ENCODE measurements around the gene ITIH1. TPM values are rescaled to one million over a fixed set of nuclear protein-coding genes. Genes with fewer than 3 reads are reported as not detected.

ITIH1 gene
- polyA plus RNA-seq, 2 of the 4 experiments (the other 2 are of a cell fraction): not detected

GRCh38 chr3:52792961-52793695 lies 15.7 kb downstream of the ITIH1 start (continued):
- TF ChIP-seq USF2 (IDR thresholded peaks at IDR 0.05) (no peak), RFX5 (IDR thresholded peaks at IDR 0.05) (no peak), E2F6 (IDR thresholded peaks at IDR 0.05; ENCODE audit: borderline replicate concordance, low read depth) (no peak), ZSCAN20 (CRISPR knock-in tag; IDR thresholded peaks at IDR 0.05) (no peak)

GRCh38 chr3:52793702-52794611 lies 16.6 kb downstream of the ITIH1 start:
- CTCF ChIA-PET: interaction anchor here (0.6 to 3.6 kb wide), 3 partner anchors 22 to 192 kb away, joined by 3 to 11 read pairs (median 3); no protein-coding TSS in a partner anchor
- ATAC-seq: no peak
- no peak for FAIRE-seq
- POLR2A ChIA-PET: no interaction called here
- no peak overlapping the region for H3K27ac ChIP-seq
- H3K4me2 ChIP-seq: no peak overlapping the region
- DNase-seq (ENCODE audit: low read depth in 1 of 2, low spot score in 1 of 2): no peak
- 58% methylated on average over 5 of the region's 9 CpGs for WGBS (ENCODE audit: missing lambda C conversion rate)
- no peaks in the 10 kb centered on the region for H3K9me3 ChIP-seq
- no peaks in the 10 kb centered on the region for H3K4me1 ChIP-seq
- no peak overlapping the region for H3K4me3 ChIP-seq
- TF ChIP-seq RNF2 (IDR thresholded peaks at IDR 0.05; ENCODE audit: borderline replicate concordance, low read depth) (no peak), MYC (IDR thresholded peaks at IDR 0.05; ENCODE audit: borderline replicate concordance, low read length) (no peak)

GRCh38 chr3:52794612-52795099 lies 17.3 kb downstream of the ITIH1 start, which contains the start of gene ITIH3:
Gene ITIH3, plus strand, starts transcription at chr3:52794796. Its CDS starts 8 bp downstream, at chr3:52794804.
- no peak for ATAC-seq
- TF ChIP-seq, protein P1, sequence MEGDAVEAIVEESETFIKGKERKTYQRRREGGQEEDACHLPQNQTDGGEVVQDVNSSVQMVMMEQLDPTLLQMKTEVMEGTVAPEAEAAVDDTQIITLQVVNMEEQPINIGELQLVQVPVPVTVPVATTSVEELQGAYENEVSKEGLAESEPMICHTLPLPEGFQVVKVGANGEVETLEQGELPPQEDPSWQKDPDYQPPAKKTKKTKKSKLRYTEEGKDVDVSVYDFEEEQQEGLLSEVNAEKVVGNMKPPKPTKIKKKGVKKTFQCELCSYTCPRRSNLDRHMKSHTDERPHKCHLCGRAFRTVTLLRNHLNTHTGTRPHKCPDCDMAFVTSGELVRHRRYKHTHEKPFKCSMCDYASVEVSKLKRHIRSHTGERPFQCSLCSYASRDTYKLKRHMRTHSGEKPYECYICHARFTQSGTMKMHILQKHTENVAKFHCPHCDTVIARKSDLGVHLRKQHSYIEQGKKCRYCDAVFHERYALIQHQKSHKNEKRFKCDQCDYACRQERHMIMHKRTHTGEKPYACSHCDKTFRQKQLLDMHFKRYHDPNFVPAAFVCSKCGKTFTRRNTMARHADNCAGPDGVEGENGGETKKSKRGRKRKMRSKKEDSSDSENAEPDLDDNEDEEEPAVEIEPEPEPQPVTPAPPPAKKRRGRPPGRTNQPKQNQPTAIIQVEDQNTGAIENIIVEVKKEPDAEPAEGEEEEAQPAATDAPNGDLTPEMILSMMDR (IDR thresholded peaks at IDR 0.05): no peak
- TF ChIP-seq POLR2A (IDR thresholded peaks at IDR 0.05; ENCODE audit: low read length): no peak
- WGBS (ENCODE audit: missing lambda C conversion rate): 74% methylated on average over 10 of the region's 10 CpGs
- ChIA-PET POLR2A (no interaction called here), CTCF (interaction anchor here (0.9 to 3.6 kb wide), 2 partner anchors 21 to 25 kb away, joined by 3 to 11 read pairs; no protein-coding TSS in a partner anchor)
- Histone ChIP-seq H3K4me3 (no peak within 1 kb of the TSS), H3K4me1 (no peaks in the 10 kb centered on the region), H3K27ac (no peak within 1 kb of the TSS), H3K4me2 (no peak within 1 kb of the TSS), H3K9me3 (no peaks in the 10 kb centered on the region)
- DNase-seq (ENCODE audit: low read depth in 1 of 2, low spot score in 1 of 2): no peak
- FAIRE-seq: no peak

GRCh38 chr3:52795298-52795900 lies 18.0 kb downstream of the ITIH1 start:
- ChIA-PET POLR2A (no interaction called here), CTCF (interaction anchor here (0.5 to 3.6 kb wide), 3 partner anchors 20 to 295 kb away, joined by 3 to 11 read pairs (median 4); no protein-coding TSS in a partner anchor)
- ATAC-seq (no peak), DNase-seq (ENCODE audit: low read depth in 1 of 2, low spot score in 1 of 2) (no peak), FAIRE-seq (no peak)
- Histone ChIP-seq H3K4me2 (no peak overlapping the region), H3K27ac (no peak overlapping the region), H3K9me3 (no peaks in the 10 kb centered on the region), H3K4me1 (no peaks in the 10 kb centered on the region), H3K4me3 (no peak overlapping the region)
- 51% methylated on average over 3 of the region's 9 CpGs for WGBS (ENCODE audit: missing lambda C conversion rate)
- no peak for TF ChIP-seq NPAS2 (CRISPR knock-in tag; IDR thresholded peaks at IDR 0.05; ENCODE audit: borderline replicate concordance)

DNA sequence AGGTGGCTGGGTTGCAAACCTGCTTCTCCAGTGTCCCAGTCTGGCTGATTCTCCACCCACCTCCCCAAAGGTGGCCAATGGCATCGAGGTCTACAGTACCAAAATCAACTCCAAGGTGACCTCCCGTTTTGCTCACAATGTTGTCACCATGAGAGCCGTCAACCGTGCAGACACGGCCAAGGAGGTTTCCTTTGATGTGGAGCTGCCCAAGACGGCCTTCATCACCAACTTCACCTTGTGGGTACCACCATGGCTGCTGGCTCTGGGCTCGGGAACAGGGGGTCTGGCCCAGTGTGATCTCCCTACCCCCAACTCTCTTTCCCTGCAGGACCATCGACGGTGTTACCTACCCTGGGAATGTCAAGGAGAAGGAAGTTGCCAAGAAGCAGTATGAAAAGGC lies 19.0 kb downstream of the ITIH1 start:
- H3K4me2 ChIP-seq: no peak overlapping the region
- ATAC-seq: no peak
- no peaks in the 10 kb centered on the region for H3K9me3 ChIP-seq
- TF ChIP-seq E2F6 (IDR thresholded peaks at IDR 0.05; ENCODE audit: borderline replicate concordance, low read depth) (no peak), ZC3H11A (IDR thresholded peaks at IDR 0.05) (no peak), MYC (IDR thresholded peaks at IDR 0.05; ENCODE audit: borderline replicate concordance, low read length) (no peak)
- H3K27ac ChIP-seq: no peak overlapping the region
- no peak overlapping the region for H3K4me3 ChIP-seq
- WGBS (ENCODE audit: missing lambda C conversion rate): 100% methylated on average over 2 of the region's 9 CpGs
- POLR2A ChIA-PET: no interaction called here
- no peak for DNase-seq (ENCODE audit: low read depth in 1 of 2, low spot score in 1 of 2)
- CTCF ChIA-PET: no interaction called here
- FAIRE-seq: no peak
- no peaks in the 10 kb centered on the region for H3K4me1 ChIP-seq

Measured in A549 (cell line).